Right lobe of liver (tissue), 6 donors: ENCODE measurements around the gene ENPP6. TPM values are rescaled to one million over a fixed set of nuclear protein-coding genes. Genes with fewer than 3 reads are reported as not detected.
A peak's percentile ranks its signal among the peaks of the same experiment; 100 is the strongest.

Experiments used
- ATAC-seq, 4 donors: fragments of 200-7000 bp; cut with Tn5 transposase; one replicate each; pipeline ENCODE4 v1.9.1; 2020; ENCODE audit warnings: mild to moderate bottlenecking in 4 of 4, moderate library complexity in 4 of 4
- DNase-seq, 3 donors: peaks; one replicate each; pipeline ENCODE4 v3.0.0-alpha.2; 2020
- H3K27ac ChIP-seq, 3 donors: fragments of 200-600 bp; one replicate each; pipeline ENCODE4 v1.8.0; 2022
- H3K27me3 ChIP-seq, 2 donors: fragments of 200-600 bp; one replicate each; pipeline ENCODE4 v1.8.0; 2022
- H3K36me3 ChIP-seq, 4 donors: fragments of 200-600 bp; sonication (generic) in 1 of 4; one replicate each; pipeline versions ENCODE4 v1.5.1 to v1.8.0; 2017 to 2022; ENCODE audit warnings: control low read depth in 1 of 4
- H3K4me1 ChIP-seq, 4 donors: fragments of 200-600 bp; sonication (generic) in 1 of 4; one replicate each; pipeline versions ENCODE4 v1.5.1 to v1.8.0; 2017 to 2022; ENCODE audit warnings: control low read depth in 1 of 4
- H3K4me3 ChIP-seq, 3 donors: fragments of 200-600 bp; one replicate each; pipeline ENCODE4 v1.8.0; 2022
- H3K9me3 ChIP-seq, 4 donors: fragments of 200-600 bp; sonication (generic) in 1 of 4; one replicate each; pipeline versions ENCODE4 v1.5.1 to v1.8.0; 2017 to 2022; ENCODE audit warnings: control low read depth in 1 of 4
- CTCF ChIP-seq, 4 donors: fragments of 200-600 bp in 3 of 4; fragments of 450-650 bp in 1 of 4; IDR thresholded peaks; one replicate each; pipeline versions ENCODE4 v1.5.1 to v1.8.0; 2016 to 2022; ENCODE audit warnings: antibody characterized with exemption in 4 of 4, mild to moderate bottlenecking in 2 of 4
- POLR2A ChIP-seq: fragments of 450-650 bp; IDR thresholded peaks from one replicate; pipeline ENCODE4 v1.6.1; 2017; ENCODE audit warnings: antibody characterized with exemption, mild to moderate bottlenecking
- WGBS: methylation state at CpG from one replicate; pipeline ENCODE4 v1.1.6; 2018; ENCODE audit warnings: low coverage, low lambda C conversion rate; ENCODE audit not compliant: insufficient coverage; ENCODE audit errors: missing lambda C conversion rate; 5-methylcytosine and 5-hydroxymethylcytosine counted together
- intact Hi-C, 2 donors: fragments of 100-400 bp; cut with DNase I; formaldehyde crosslinking; loops; one replicate each; pipeline versions ENCODE4 v1.11.2 to v1.14.1; 2022
- total RNA-seq, 6 experiments: library from RNA; depleted of rRNA in 2 of 6; stranded (reverse); fragments of >200 nt in 2 of 6; fragmentation: NEBNext Ultra II Directional in 3 of 6; extraction: Animal tissue kit (Norgen Biotek cat#: 25700) in 3 of 6; gene quantifications; one replicate each; pipeline versions ENCODE4 v1.1.0 to v1.2.4, GENCODE V29; 2016 to 2023
- donor health status: DM: no; HTN: yes; CAD: no.
- donor health status: DM: no; HTN: no; CAD: no.
- donor health status: DM: no; HTN: no; CAD: no.
- donor health status: DM: no; HTN: yes; CAD: no.
- donor health status: DM: no; HTN: yes; CAD: no.

ENPP6 gene
- total RNA-seq, 6 experiments from 2014 or later = 0.06 to 0.42 TPM; not detected in 4

GRCh38 chr4:184097241-184097605 is 120.5 kb downstream of the ENPP6 start:
- 61% methylated on average over 7 of the region's 26 CpGs for WGBS
- Histone ChIP-seq H3K4me1 (no peaks in the 10 kb centered on the region), H3K4me3 (no peak overlapping the region), H3K9me3 (no peaks in the 10 kb centered on the region), H3K27me3 (no peaks in the 10 kb centered on the region), H3K27ac (no peak overlapping the region), H3K36me3 (no peaks in the 10 kb centered on the region)
- DNase-seq (peak in 2 of 3 donors; percentile 53 to 55), ATAC-seq (peak; percentile 64 to 76 (median 67))
- no peak for TF ChIP-seq POLR2A
- TF ChIP-seq CTCF (IDR thresholded peaks at IDR 0.05) = peak in 3 of 4 donors; percentile 16 to 26 (median 25)
- intact Hi-C loops = no loop called here

DNA sequence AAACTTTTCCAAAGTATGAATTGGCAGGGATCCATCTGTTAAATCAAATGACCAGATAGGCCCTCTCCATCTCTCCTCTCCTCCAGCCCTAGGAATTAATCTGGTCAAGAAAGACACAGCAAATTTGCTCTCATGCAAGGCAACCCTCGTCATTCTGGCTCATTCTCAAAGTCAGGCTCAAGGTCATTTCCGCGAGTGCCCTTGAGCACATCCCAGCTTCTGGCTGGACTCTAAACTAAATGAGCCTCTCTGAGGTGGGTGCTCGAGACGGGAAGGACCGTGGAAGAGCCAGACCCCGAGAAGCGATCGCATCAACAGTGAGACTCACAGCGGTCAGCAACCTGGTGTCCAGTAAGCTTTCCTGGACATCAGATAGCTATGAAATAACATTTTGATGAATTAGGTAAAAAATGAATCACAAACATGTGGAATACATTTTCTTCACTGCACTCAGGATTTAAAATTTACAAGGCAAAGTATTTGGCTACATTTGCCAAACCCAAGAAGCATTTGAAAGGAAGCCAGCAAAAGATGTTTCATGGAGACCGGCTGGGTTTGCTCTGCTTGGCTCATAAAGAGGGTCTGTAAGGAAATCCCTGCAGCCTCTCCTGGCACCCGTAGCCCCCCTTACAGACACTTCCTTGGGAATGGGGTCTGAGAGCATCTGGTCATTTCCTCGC is 121.0 kb downstream of the ENPP6 start:
- no peak for TF ChIP-seq POLR2A
- TF ChIP-seq CTCF (IDR thresholded peaks at IDR 0.05) = no peak
- Histone ChIP-seq H3K36me3 (no peaks in the 10 kb centered on the region), H3K4me3 (no peak overlapping the region), H3K27me3 (no peaks in the 10 kb centered on the region), H3K4me1 (no peaks in the 10 kb centered on the region), H3K9me3 (no peaks in the 10 kb centered on the region), H3K27ac (no peak overlapping the region)
- WGBS = 79% methylated on average over 11 of the region's 13 CpGs
- DNase-seq (no peak), ATAC-seq (no peak)
- intact Hi-C loops = no loop called here

GRCh38 chr4:184094532-184095159 is 123.0 kb downstream of the ENPP6 start:
- intact Hi-C loops = no loop called here
- H3K27ac ChIP-seq = no peak overlapping the region
- DNase-seq = no peak
- no peaks in the 10 kb centered on the region for H3K4me1 ChIP-seq
- H3K4me3 ChIP-seq = no peak overlapping the region
- H3K9me3 ChIP-seq = no peaks in the 10 kb centered on the region
- WGBS = 70% methylated on average over 2 of the region's 8 CpGs
- TF ChIP-seq POLR2A = no peak
- TF ChIP-seq CTCF (IDR thresholded peaks at IDR 0.05) = no peak
- H3K36me3 ChIP-seq = no peaks in the 10 kb centered on the region
- no peak for ATAC-seq
- no peaks in the 10 kb centered on the region for H3K27me3 ChIP-seq

- H3K4me1 ChIP-seq = no peaks in the 10 kb centered on the region
- intact Hi-C loops = no loop called here
- no peak for TF ChIP-seq POLR2A
- no peak overlapping the region for H3K27ac ChIP-seq
- H3K9me3 ChIP-seq = no peaks in the 10 kb centered on the region
- H3K27me3 ChIP-seq = no peaks in the 10 kb centered on the region
- DNase-seq = no peak
- WGBS = 79% methylated on average over 5 of the region's 9 CpGs
- ATAC-seq = no peak
- no peaks in the 10 kb centered on the region for H3K36me3 ChIP-seq
- H3K4me3 ChIP-seq = no peak overlapping the region
Observed at GRCh38 chr4:184091986-184092385, 125.7 kb downstream of the ENPP6 start.

- TF ChIP-seq POLR2A (no peak), CTCF (IDR thresholded peaks at IDR 0.05) (no peak)
- DNase-seq = no peak
- H3K36me3 ChIP-seq = no peaks in the 10 kb centered on the region
- H3K27me3 ChIP-seq = no peaks in the 10 kb centered on the region
- H3K4me1 ChIP-seq = no peaks in the 10 kb centered on the region
- no peak overlapping the region for H3K27ac ChIP-seq
- intact Hi-C loops = no loop called here
- H3K4me3 ChIP-seq = no peak overlapping the region
- no peak for ATAC-seq
- 65% methylated on average over 3 of the region's 3 CpGs for WGBS
- no peaks in the 10 kb centered on the region for H3K9me3 ChIP-seq
Observed at GRCh38 chr4:184090571-184090970, 127.1 kb downstream of the ENPP6 start.
